Uterus (tissue), 4 donors: ENCODE results near the gene UNC119. TPM values are rescaled to one million over a fixed set of nuclear protein-coding genes. Genes with fewer than 3 reads are reported as not detected.

ENCODE experiments used
- DNase-seq, 2 donors: peaks; one replicate each; pipeline ENCODE4 v3.0.0-alpha.2; 2019 to 2020
- H3K27ac ChIP-seq, 2 donors: fragments of 200-600 bp; sonication (generic); 1 replicate in 1 of 2; 2 replicates in 1 of 2; pipeline ENCODE4 v1.5.1; 2016 to 2018
- H3K27me3 ChIP-seq, 2 donors: fragments of 200-600 bp; sonication (generic); one replicate each; pipeline ENCODE4 v1.5.1; 2018 to 2019; ENCODE audit warnings: control low read depth in 1 of 2
- H3K36me3 ChIP-seq, 2 donors: fragments of 200-600 bp; sonication (generic); one replicate each; pipeline ENCODE4 v1.5.1; 2019; ENCODE audit warnings: control low read depth in 1 of 2
- H3K4me1 ChIP-seq, 2 donors: fragments of 200-600 bp; sonication (generic); one replicate each; pipeline ENCODE4 v1.5.1; 2018 to 2019; ENCODE audit warnings: control low read depth in 1 of 2
- H3K4me3 ChIP-seq, 2 donors: fragments of 200-600 bp; sonication (generic); 1 replicate in 1 of 2; 2 replicates in 1 of 2; pipeline ENCODE4 v1.5.1; 2018 to 2019; ENCODE audit warnings: mild to moderate bottlenecking in 1 of 2
- H3K9me3 ChIP-seq, 2 donors: fragments of 200-600 bp; sonication (generic); one replicate each; pipeline ENCODE4 v1.5.1; 2019; ENCODE audit warnings: control low read depth in 1 of 2
- CTCF ChIP-seq, 4 experiments: fragments of 200-600 bp in 2 of 4; fragments of 450-650 bp in 2 of 4; sonication (generic) in 2 of 4; IDR thresholded peaks; one replicate each; pipeline ENCODE4 v1.5.1; 2016 to 2019; ENCODE audit warnings: antibody characterized with exemption in 4 of 4, mild to moderate bottlenecking in 2 of 4, moderate library complexity in 1 of 4
- POLR2A ChIP-seq, 2 donors: fragments of 450-650 bp; IDR thresholded peaks; one replicate each; pipeline ENCODE4 v1.6.1; 2016; ENCODE audit warnings: antibody characterized with exemption in 2 of 2, mild to moderate bottlenecking in 1 of 2, moderate library complexity in 1 of 2
- intact Hi-C: fragments of 100-400 bp; cut with DNase I; formaldehyde crosslinking; loops from one replicate; pipeline ENCODE4 v1.15.1; 2023; ENCODE audit warnings: low total_unique reads
- total RNA-seq, 4 donors: library from RNA; depleted of rRNA in 3 of 4; stranded (reverse); fragments of >200 nt in 3 of 4; gene quantifications; one replicate each; pipeline versions ENCODE4 v1.1.0 to v1.2.4, GENCODE V29; 2014 to 2023
- donor health status: DM: yes; HTN: yes; CAD: no.

The UNC119 gene
- total RNA-seq, 4 donors from 2014 or later = 4.1 to 28.5 (median 21.6) TPM

GRCh38 chr17:28536532-28537218 lies 15.7 kb downstream of the UNC119 start:
- intact Hi-C loops = no loop called here
- Histone ChIP-seq H3K27ac (no peak overlapping the region), H3K4me1 (no peaks in the 10 kb centered on the region), H3K4me3 (no peak overlapping the region), H3K27me3 (no peaks in the 10 kb centered on the region), H3K36me3 (no peaks in the 10 kb centered on the region), H3K9me3 (no peaks in the 10 kb centered on the region)
- DNase-seq = no peak
- TF ChIP-seq POLR2A (IDR thresholded peaks at IDR 0.05) (no peak), CTCF (IDR thresholded peaks at IDR 0.05) (no peak)

- no peak overlapping the region for H3K4me3 ChIP-seq
- H3K27ac ChIP-seq = no peak overlapping the region
- DNase-seq = no peak
- H3K4me1 ChIP-seq = no peaks in the 10 kb centered on the region
- TF ChIP-seq POLR2A (IDR thresholded peaks at IDR 0.05) (no peak), CTCF (IDR thresholded peaks at IDR 0.05) (no peak)
- no peaks in the 10 kb centered on the region for H3K36me3 ChIP-seq
- intact Hi-C loops = no loop called here
- no peaks in the 10 kb centered on the region for H3K27me3 ChIP-seq
- H3K9me3 ChIP-seq = no peaks in the 10 kb centered on the region
These were observed 17.6 kb downstream of the UNC119 start for GRCh38 chr17:28534740-28535375.

GRCh38 chr17:28533091-28533807 lies 19.2 kb downstream of the UNC119 start:
- intact Hi-C loops = no loop called here
- Histone ChIP-seq H3K4me1 (no peaks in the 10 kb centered on the region), H3K9me3 (no peaks in the 10 kb centered on the region), H3K27me3 (no peaks in the 10 kb centered on the region), H3K27ac (no peak overlapping the region), H3K36me3 (no peaks in the 10 kb centered on the region), H3K4me3 (no peak overlapping the region)
- no peak for TF ChIP-seq POLR2A (IDR thresholded peaks at IDR 0.05)
- no peak for DNase-seq

- DNase-seq = no peak
- no peak overlapping the region for H3K27ac ChIP-seq
These were observed 20.1 kb downstream of the UNC119 start for GRCh38 chr17:28532050-28532960.

More at GRCh38 chr17:28532050-28532960, 20.1 kb downstream of the UNC119 start:
- Histone ChIP-seq H3K4me3 (no peak overlapping the region), H3K36me3 (no peaks in the 10 kb centered on the region), H3K4me1 (no peaks in the 10 kb centered on the region), H3K9me3 (no peaks in the 10 kb centered on the region), H3K27me3 (no peaks in the 10 kb centered on the region)
- TF ChIP-seq CTCF (IDR thresholded peaks at IDR 0.05) (no peak), POLR2A (IDR thresholded peaks at IDR 0.05) (no peak)
- intact Hi-C loops = no loop called here
